ENCODE data around the gene DNAJB12.

DNA sequence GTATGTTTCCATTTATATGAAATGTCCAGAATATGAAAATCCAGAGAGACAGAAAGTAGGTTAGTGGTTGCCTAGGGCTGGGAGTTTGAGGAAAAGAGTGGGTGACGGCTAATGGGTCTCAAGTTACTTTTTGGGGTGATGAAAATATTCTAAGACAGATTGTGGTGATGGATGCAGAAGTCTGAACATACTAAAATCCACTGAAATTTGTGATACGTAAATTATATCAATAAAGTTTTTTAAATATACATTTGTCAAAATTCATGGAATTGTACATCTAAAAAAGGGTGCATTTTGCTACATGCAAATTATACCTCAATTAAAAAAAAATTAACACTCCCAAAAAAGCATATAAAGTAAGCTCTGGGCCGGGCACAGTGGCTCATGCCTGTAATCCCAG, 71.6 kb downstream of the DNAJB12 start:
- TF ChIP-seq EZH2 (IDR thresholded peaks at IDR 0.05) (no peak), EZH2phosphoT487 (IDR thresholded peaks at IDR 0.05; ENCODE audit: borderline replicate concordance) (no peak), SIN3A (IDR thresholded peaks at IDR 0.05; ENCODE audit: low read depth) (no peak)
- TF ChIP-seq, protein P1, sequence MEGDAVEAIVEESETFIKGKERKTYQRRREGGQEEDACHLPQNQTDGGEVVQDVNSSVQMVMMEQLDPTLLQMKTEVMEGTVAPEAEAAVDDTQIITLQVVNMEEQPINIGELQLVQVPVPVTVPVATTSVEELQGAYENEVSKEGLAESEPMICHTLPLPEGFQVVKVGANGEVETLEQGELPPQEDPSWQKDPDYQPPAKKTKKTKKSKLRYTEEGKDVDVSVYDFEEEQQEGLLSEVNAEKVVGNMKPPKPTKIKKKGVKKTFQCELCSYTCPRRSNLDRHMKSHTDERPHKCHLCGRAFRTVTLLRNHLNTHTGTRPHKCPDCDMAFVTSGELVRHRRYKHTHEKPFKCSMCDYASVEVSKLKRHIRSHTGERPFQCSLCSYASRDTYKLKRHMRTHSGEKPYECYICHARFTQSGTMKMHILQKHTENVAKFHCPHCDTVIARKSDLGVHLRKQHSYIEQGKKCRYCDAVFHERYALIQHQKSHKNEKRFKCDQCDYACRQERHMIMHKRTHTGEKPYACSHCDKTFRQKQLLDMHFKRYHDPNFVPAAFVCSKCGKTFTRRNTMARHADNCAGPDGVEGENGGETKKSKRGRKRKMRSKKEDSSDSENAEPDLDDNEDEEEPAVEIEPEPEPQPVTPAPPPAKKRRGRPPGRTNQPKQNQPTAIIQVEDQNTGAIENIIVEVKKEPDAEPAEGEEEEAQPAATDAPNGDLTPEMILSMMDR (IDR thresholded peaks at IDR 0.05 in 2 of 3, conservative IDR thresholded peaks at IDR 0.05 in 1 of 3; ENCODE audit: borderline replicate concordance in 1 of 3, insufficient read depth in 1 of 3, low read depth in 2 of 3, low read length in 2 of 3), result no peak

All from HCT116 (cell line).